Subcutaneous adipose tissue (tissue), 4 donors: ENCODE data around the gene NAGPA. TPM values are rescaled to one million over a fixed set of nuclear protein-coding genes. Genes with fewer than 3 reads are reported as not detected.

Source experiments
- total RNA-seq, 4 donors: library from RNA; depleted of rRNA; stranded (reverse); fragments of >200 nt; gene quantifications; one replicate each; pipeline ENCODE4 v1.1.0, GENCODE V29; 2016
- TF ChIP-seq, protein P1 (sequence below): fragments of 450-650 bp; IDR thresholded peaks from one replicate; pipeline ENCODE4 v1.5.1; 2016; ENCODE audit warnings: low read depth, mild to moderate bottlenecking, control low read depth, antibody characterized with exemption, moderate library complexity

The NAGPA gene
- total RNA-seq, 4 donors from 2014 or later, result 5.9 to 37.9 (median 30.1) TPM

- TF ChIP-seq, protein P1, sequence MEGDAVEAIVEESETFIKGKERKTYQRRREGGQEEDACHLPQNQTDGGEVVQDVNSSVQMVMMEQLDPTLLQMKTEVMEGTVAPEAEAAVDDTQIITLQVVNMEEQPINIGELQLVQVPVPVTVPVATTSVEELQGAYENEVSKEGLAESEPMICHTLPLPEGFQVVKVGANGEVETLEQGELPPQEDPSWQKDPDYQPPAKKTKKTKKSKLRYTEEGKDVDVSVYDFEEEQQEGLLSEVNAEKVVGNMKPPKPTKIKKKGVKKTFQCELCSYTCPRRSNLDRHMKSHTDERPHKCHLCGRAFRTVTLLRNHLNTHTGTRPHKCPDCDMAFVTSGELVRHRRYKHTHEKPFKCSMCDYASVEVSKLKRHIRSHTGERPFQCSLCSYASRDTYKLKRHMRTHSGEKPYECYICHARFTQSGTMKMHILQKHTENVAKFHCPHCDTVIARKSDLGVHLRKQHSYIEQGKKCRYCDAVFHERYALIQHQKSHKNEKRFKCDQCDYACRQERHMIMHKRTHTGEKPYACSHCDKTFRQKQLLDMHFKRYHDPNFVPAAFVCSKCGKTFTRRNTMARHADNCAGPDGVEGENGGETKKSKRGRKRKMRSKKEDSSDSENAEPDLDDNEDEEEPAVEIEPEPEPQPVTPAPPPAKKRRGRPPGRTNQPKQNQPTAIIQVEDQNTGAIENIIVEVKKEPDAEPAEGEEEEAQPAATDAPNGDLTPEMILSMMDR, result no peak
These were observed 27.8 kb downstream of the NAGPA start for GRCh38 chr16:5005916-5006315.

- TF ChIP-seq, protein P1, result no peak
These were observed 29.4 kb downstream of the NAGPA start for GRCh38 chr16:5004311-5004710.

GRCh38 chr16:5003828-5004227 lies 29.9 kb downstream of the NAGPA start:
- TF ChIP-seq, protein P1, result no peak

GRCh38 chr16:5003211-5003610 lies 30.5 kb downstream of the NAGPA start:
- TF ChIP-seq, protein P1, result no peak

DNA sequence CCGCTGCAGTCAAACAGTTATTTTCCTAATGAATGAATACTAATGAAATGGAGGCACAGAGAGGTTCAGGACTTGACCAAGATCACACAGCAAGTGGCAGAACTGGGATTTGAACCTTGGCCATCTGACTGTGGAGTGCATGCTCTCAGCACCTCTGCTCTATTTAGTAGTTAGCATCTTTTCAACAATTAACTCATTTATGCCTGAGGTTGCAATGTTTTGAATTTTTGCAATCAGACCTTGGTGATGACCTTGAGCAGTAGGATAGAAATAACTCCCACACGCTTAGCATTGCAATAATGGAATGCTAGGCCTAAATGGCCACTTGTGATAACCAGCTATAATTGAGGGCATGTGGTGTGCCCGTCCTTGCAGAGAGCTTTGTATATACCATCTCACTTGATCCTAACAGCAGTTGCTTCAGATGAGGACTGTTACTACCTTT lies 31.0 kb downstream of the NAGPA start:
- TF ChIP-seq, protein P1, result no peak

DNA sequence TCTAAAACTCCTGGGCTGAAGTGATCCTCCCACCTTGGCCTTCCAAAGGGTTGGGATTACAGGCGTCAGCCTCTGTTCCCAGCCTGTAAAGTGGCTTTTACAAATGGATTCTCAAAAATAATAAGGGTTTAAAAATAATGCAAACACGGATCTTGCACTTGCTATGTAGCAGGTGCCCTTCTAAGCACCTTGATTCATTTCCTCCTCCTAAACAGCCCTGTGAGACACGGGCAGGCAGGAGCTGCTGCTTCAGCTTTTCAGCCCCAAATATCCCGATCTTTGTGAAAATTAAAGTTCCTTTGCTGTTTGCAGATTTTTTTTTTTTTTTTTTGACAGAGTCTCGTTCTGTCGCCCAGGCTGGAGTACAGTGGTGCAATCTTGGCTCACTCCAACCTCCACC lies 31.7 kb downstream of the NAGPA start:
- TF ChIP-seq, protein P1, result no peak

- TF ChIP-seq, protein P1, result no peak
These were observed 32.2 kb downstream of the NAGPA start for GRCh38 chr16:5001571-5001970.
